IMR-90 (cell line): ENCODE measurements around the gene TPI1. TPM values are rescaled to one million over a fixed set of nuclear protein-coding genes. Genes with fewer than 3 reads are reported as not detected.

Experiments used
- ATAC-seq: fragments of 200-7000 bp; cut with Tn5 transposase; 2 replicates; pipeline ENCODE4 v1.9.1; 2020; ENCODE audit warnings: low read depth, mild to moderate bottlenecking, moderate library complexity
- BruUV-seq: library from RNA; stranded (reverse); fragments of 400-500 nt; replicated peaks from 2 replicates; lab custom pipeline; 2021; lab: Mats Ljungman, UMichigan
- CTCF ChIA-PET: fragments of 300-600 bp; formaldehyde crosslinking; extraction: SDS; loops from one replicate; lab custom pipeline; 2021; ENCODE audit warnings: antibody characterized with exemption; lab: Yijun Ruan, JAX
- POLR2A ChIA-PET: fragments of 300-600 bp; sonication (Branson Sonifier 250); formaldehyde crosslinking; loops from one replicate; lab custom pipeline; 2022; ENCODE audit warnings: antibody characterized with exemption; ENCODE audit not compliant: unreplicated experiment; lab: Charles Lee
- DNase-seq: peaks from one replicate; pipeline ENCODE4 v3.0.0; 2013
- H2AFZ ChIP-seq: replicated peaks from 2 replicates; pipeline ENCODE3; 2013; ENCODE audit warnings: low read length, mild to moderate bottlenecking; ENCODE audit not compliant: poor library complexity
- H2AK5ac ChIP-seq: 2 replicates; pipeline ENCODE4 v1.6.1; 2013; ENCODE audit warnings: low read depth, low read length, inconsistent platforms
- H2AK9ac ChIP-seq: replicated peaks from 2 replicates; pipeline ENCODE3; 2013; ENCODE audit warnings: mild to moderate bottlenecking, low read depth, low read length, moderate library complexity; ENCODE audit not compliant: poor library complexity
- H2BK120ac ChIP-seq: 2 replicates; pipeline ENCODE4 v1.6.1; 2013; ENCODE audit warnings: low read depth, low read length, inconsistent platforms
- H2BK15ac ChIP-seq: 3 replicates; pipeline ENCODE4 v1.6.1; 2013; ENCODE audit warnings: low read depth, low read length, inconsistent platforms
- H2BK20ac ChIP-seq: 2 replicates; pipeline ENCODE4 v1.6.1; 2013; ENCODE audit warnings: low read depth, mild to moderate bottlenecking, inconsistent platforms, low read length, moderate library complexity
- H2BK5ac ChIP-seq: 2 replicates; pipeline ENCODE4 v1.6.1; 2013; ENCODE audit warnings: mild to moderate bottlenecking, low read depth, low read length, inconsistent platforms; ENCODE audit not compliant: poor library complexity, severe bottlenecking
- H3K14ac ChIP-seq: replicated peaks from 2 replicates; pipeline ENCODE4 v1.6.1; 2013; ENCODE audit warnings: low read depth, low read length, inconsistent platforms
- H3K18ac ChIP-seq: 2 replicates; pipeline ENCODE4 v1.6.1; 2013; ENCODE audit warnings: low read depth, low read length, control low read depth
- H3K23ac ChIP-seq: 2 replicates; pipeline ENCODE4 v1.6.1; 2013; ENCODE audit warnings: low read depth, low read length, inconsistent platforms
- H3K27ac ChIP-seq: 2 replicates; pipeline ENCODE4 v1.5.1; 2013; ENCODE audit warnings: mild to moderate bottlenecking, control low read depth, low read length; ENCODE audit not compliant: insufficient read depth
- H3K27me3 ChIP-seq: 2 replicates; pipeline ENCODE4 v1.6.1; 2013; ENCODE audit warnings: low read length; ENCODE audit not compliant: control insufficient read depth, insufficient read depth
- H3K36me3 ChIP-seq: 2 replicates; pipeline ENCODE4 v1.6.1; 2013; ENCODE audit warnings: low read length, mixed read lengths; ENCODE audit not compliant: control insufficient read depth, insufficient read depth
- H3K4ac ChIP-seq: 2 replicates; pipeline ENCODE4 v1.6.1; 2013; ENCODE audit warnings: low read depth, low read length, inconsistent platforms
- H3K4me1 ChIP-seq: 2 replicates; pipeline ENCODE4 v1.6.1; 2013; ENCODE audit warnings: low read length, mixed read lengths; ENCODE audit not compliant: control insufficient read depth, insufficient read depth
- H3K4me2 ChIP-seq: 2 replicates; pipeline ENCODE4 v1.6.1; 2013; ENCODE audit warnings: low read depth, mild to moderate bottlenecking, control low read depth, low read length, moderate library complexity
- H3K4me3 ChIP-seq: 2 replicates; pipeline ENCODE4 v1.5.1; 2013; ENCODE audit warnings: low read depth, mild to moderate bottlenecking, control low read depth, low read length, moderate library complexity; ENCODE audit not compliant: insufficient read depth
- H3K56ac ChIP-seq: 2 replicates; pipeline ENCODE4 v1.6.1; 2013; ENCODE audit warnings: low read length, inconsistent platforms; ENCODE audit not compliant: insufficient read depth; ENCODE audit errors: extremely low read depth
- H3K79me1 ChIP-seq, 2 experiments: 2 replicates each; pipeline ENCODE4 v1.6.1; 2013; ENCODE audit warnings: low read length in 2 of 2, inconsistent platforms in 1 of 2, low read depth in 1 of 2
- H3K9ac ChIP-seq: 2 replicates; pipeline ENCODE4 v1.6.1; 2013; ENCODE audit warnings: low read depth, low read length, control low read depth
- H3K9me1 ChIP-seq: 2 replicates; pipeline ENCODE4 v1.6.1; 2013; ENCODE audit warnings: low read length, inconsistent platforms; ENCODE audit not compliant: insufficient read depth
- H3K9me3 ChIP-seq: 2 replicates; pipeline ENCODE4 v1.6.1; 2013; ENCODE audit warnings: low read length; ENCODE audit not compliant: control insufficient read depth, insufficient read depth
- H4K20me1 ChIP-seq: 2 replicates; pipeline ENCODE4 v1.6.1; 2013; ENCODE audit warnings: low read length, inconsistent platforms; ENCODE audit not compliant: insufficient read depth
- H4K5ac ChIP-seq: 2 replicates; pipeline ENCODE4 v1.6.1; 2013; ENCODE audit warnings: mild to moderate bottlenecking, low read depth, low read length, control low read depth
- H4K8ac ChIP-seq, 2 experiments: 2 replicates each; pipeline ENCODE4 v1.6.1; 2013; ENCODE audit warnings: low read depth in 2 of 2, low read length in 2 of 2, control low read depth in 1 of 2, inconsistent platforms in 1 of 2
- H4K91ac ChIP-seq: 2 replicates; pipeline ENCODE4 v1.6.1; 2013; ENCODE audit warnings: low read depth, low read length, inconsistent platforms; ENCODE audit not compliant: insufficient read depth
- BHLHE40 ChIP-seq: fragments of 150-350 bp; IDR thresholded peaks from 2 replicates; pipeline ENCODE4 v1.6.1; 2016; ENCODE audit warnings: mild to moderate bottlenecking, low read depth, low read length
- CHD1 ChIP-seq: IDR thresholded peaks from 2 replicates; pipeline ENCODE4 v1.6.1; 2012; ENCODE audit warnings: low read depth, low read length, improper control_type of control experiment
- FOS ChIP-seq: fragments of 150-350 bp; IDR thresholded peaks from 2 replicates; pipeline ENCODE4 v1.6.1; 2016; ENCODE audit warnings: low read depth, low read length
- POLR2A ChIP-seq: IDR thresholded peaks from 2 replicates; pipeline ENCODE4 v1.6.1; 2012; ENCODE audit warnings: mild to moderate bottlenecking, low read depth, low read length
- RAD21 ChIP-seq: IDR thresholded peaks from 2 replicates; pipeline ENCODE4 v1.6.1; 2012; ENCODE audit warnings: low read length, improper control_type of control experiment
- RCOR1 ChIP-seq: IDR thresholded peaks from 2 replicates; pipeline ENCODE4 v1.6.1; 2012; ENCODE audit warnings: mild to moderate bottlenecking, low read length, improper control_type of control experiment; ENCODE audit not compliant: insufficient replicate concordance
- SMC3 ChIP-seq: fragments of 150-350 bp; IDR thresholded peaks from 2 replicates; pipeline ENCODE4 v1.6.1; 2016; ENCODE audit warnings: low read depth, mild to moderate bottlenecking, antibody characterized with exemption, low read length, moderate library complexity
- WGBS, 2 experiments: methylation state at CpG; one replicate each; pipeline versions ENCODE4 v1.1.5 to v1.1.7; 2013; ENCODE audit warnings: missing lambda C conversion rate in 2 of 2; ENCODE audit not compliant: insufficient read length in 1 of 2; ENCODE audit errors: extremely low coverage in 2 of 2; 5-methylcytosine and 5-hydroxymethylcytosine counted together
- dilution Hi-C: fragments of 300-500 bp; cut with HindIII; formaldehyde crosslinking; loops from one replicate; pipeline ENCODE4 v1.14.3; 2018; ENCODE audit warnings: low sequenced_read_pairs; ENCODE audit not compliant: unreplicated experiment
- in situ Hi-C: fragments of 300-500 bp; cut with MboI; formaldehyde crosslinking; loops from 3 replicates; pipeline ENCODE4 v1.14.3; 2019; ENCODE audit warnings: low sequenced_read_pairs, inconsistent platforms, mixed read lengths
- intact Hi-C: fragments of 100-400 bp; cut with micrococcal nuclease; formaldehyde crosslinking; loops from 2 replicates; pipeline ENCODE4 v1.10.0; 2022
- polyA plus RNA-seq, 3 experiments: library from polyadenylated mRNA; depleted of rRNA; stranded (reverse); fragments of >200 nt; gene quantifications; 2 replicates each; pipeline ENCODE4 v1.2.3, GENCODE V29; 2012; ENCODE audit warnings: low replicate concordance in 1 of 3
- total RNA-seq: library from RNA; depleted of rRNA; stranded (reverse); fragments of >200 nt; gene quantifications from 2 replicates; pipeline ENCODE4 v1.2.3, GENCODE V29; 2012
- TF ChIP-seq, protein P1 (sequence below): fragments of 150-350 bp; IDR thresholded peaks from 2 replicates; pipeline ENCODE4 v1.6.1; 2016; ENCODE audit warnings: low read depth, mild to moderate bottlenecking, low read length, moderate library complexity, borderline replicate concordance
- TF ChIP-seq, protein P2 (sequence below): fragments of 150-350 bp; IDR thresholded peaks from 2 replicates; pipeline ENCODE4 v1.6.1; 2017; ENCODE audit warnings: mild to moderate bottlenecking, antibody characterized with exemption, low read length, low read depth

Gene TPI1
- total and polyA plus RNA-seq, 2 of the 4 experiments (the other 2 are of a cell fraction): 1,995 to 2,176 TPM

DNA sequence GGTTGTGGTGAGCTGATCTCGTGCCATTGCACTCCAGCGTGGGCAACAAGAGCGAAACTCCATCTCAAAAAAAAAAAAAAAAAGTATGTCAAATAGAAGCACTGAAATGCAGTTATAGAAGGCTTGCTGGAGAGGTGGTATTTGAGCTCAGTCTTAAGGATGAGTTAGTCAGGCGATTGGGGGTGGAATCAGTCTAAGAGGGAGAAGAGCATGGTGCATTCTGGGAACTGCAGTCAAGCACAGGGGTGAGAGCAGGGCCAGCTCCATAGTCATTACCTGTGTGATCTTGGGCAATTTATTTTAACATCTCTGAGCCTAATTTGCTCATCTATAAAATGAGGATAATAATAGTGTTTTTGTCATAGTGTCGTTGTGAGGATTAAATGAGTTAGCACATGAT, 32.5 kb upstream of the TPI1 start:
- no peak overlapping the region for H4K8ac ChIP-seq
- CTCF ChIA-PET: interaction anchor here (1.0 kb wide), 1 partner anchor 56 kb away, joined by 4 read pairs; no protein-coding TSS in a partner anchor
- H3K56ac ChIP-seq: no peak overlapping the region
- H3K36me3 ChIP-seq: peaks cover 69% of the 10 kb centered on the region
- H3K79me1 ChIP-seq: peaks cover 9 to 37% of the 10 kb centered on the region in 2 experiments
- H3K4me2 ChIP-seq: no peak overlapping the region
- H3K9ac ChIP-seq: no peak overlapping the region
- no peak overlapping the region for H2BK120ac ChIP-seq
- H3K4me1 ChIP-seq: peaks cover 4% of the 10 kb centered on the region
- H3K14ac ChIP-seq: no peak overlapping the region
- no peak overlapping the region for H3K27ac ChIP-seq
- TF ChIP-seq BHLHE40 (no peak), CHD1 (no peak), RCOR1 (no peak), RAD21 (no peak), FOS (no peak), SMC3 (no peak), POLR2A (no peak)
- TF ChIP-seq, protein P1, sequence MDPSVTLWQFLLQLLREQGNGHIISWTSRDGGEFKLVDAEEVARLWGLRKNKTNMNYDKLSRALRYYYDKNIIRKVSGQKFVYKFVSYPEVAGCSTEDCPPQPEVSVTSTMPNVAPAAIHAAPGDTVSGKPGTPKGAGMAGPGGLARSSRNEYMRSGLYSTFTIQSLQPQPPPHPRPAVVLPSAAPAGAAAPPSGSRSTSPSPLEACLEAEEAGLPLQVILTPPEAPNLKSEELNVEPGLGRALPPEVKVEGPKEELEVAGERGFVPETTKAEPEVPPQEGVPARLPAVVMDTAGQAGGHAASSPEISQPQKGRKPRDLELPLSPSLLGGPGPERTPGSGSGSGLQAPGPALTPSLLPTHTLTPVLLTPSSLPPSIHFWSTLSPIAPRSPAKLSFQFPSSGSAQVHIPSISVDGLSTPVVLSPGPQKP: no peak
- TF ChIP-seq, protein P2, sequence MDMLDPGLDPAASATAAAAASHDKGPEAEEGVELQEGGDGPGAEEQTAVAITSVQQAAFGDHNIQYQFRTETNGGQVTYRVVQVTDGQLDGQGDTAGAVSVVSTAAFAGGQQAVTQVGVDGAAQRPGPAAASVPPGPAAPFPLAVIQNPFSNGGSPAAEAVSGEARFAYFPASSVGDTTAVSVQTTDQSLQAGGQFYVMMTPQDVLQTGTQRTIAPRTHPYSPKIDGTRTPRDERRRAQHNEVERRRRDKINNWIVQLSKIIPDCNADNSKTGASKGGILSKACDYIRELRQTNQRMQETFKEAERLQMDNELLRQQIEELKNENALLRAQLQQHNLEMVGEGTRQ: no peak
- POLR2A ChIA-PET: no interaction called here
- no peak overlapping the region for H2AK9ac ChIP-seq
- no peak overlapping the region for H2AK5ac ChIP-seq
- H4K5ac ChIP-seq: no peak overlapping the region
- no peak overlapping the region for H4K91ac ChIP-seq
- ATAC-seq (no peak), DNase-seq (no peak)
- intact Hi-C loops (no loop called here), dilution Hi-C loops (no loop called here), in situ Hi-C loops (no loop called here)
- peaks cover 7% of the 10 kb centered on the region for H4K20me1 ChIP-seq
- H3K23ac ChIP-seq: no peak overlapping the region
- H3K4ac ChIP-seq: no peak overlapping the region
- no peak overlapping the region for H3K4me3 ChIP-seq
- H2BK5ac ChIP-seq: no peak overlapping the region
- no peak overlapping the region for H3K18ac ChIP-seq
- peaks cover 3% of the 10 kb centered on the region; the same call in 1 of the 2 replicates for H3K9me1 ChIP-seq
- no peaks in the 10 kb centered on the region for H3K9me3 ChIP-seq
- no peaks in the 10 kb centered on the region for H3K27me3 ChIP-seq
- no peak overlapping the region for H2AFZ ChIP-seq
- 89% methylated on average over 1 of the region's 5 CpGs; no CpG with 5 or more reads in 1 of the 2 experiments for WGBS, 2 experiments
- no TSS peak for BruUV-seq
- H2BK15ac ChIP-seq: no peak overlapping the region
- no peak overlapping the region for H2BK20ac ChIP-seq
